Dermis microvascular lymphatic vessel endothelial cell (primary cell): ENCODE measurements around the gene DUSP5. TPM values are rescaled to one million over a fixed set of nuclear protein-coding genes. Genes with fewer than 3 reads are reported as not detected.
A peak's percentile ranks its signal among the peaks of the same experiment; 100 is the strongest.
"Not testable (repeated sequence)": the region's sequence is repeated elsewhere in the genome, so short reads cannot be mapped to it uniquely, and the experiment has no call there.

Experiments used
- DNase-seq, 2 donors: peaks; one replicate each; pipeline versions ENCODE4 v3.0.0 to v3.0.0-alpha.2; 2010; ENCODE audit warnings: low read depth in 2 of 2
- total RNA-seq: library from RNA; depleted of rRNA; stranded (reverse); fragments of >200 nt; gene quantifications from 2 replicates; pipeline ENCODE4 v1.2.1, GENCODE V29; 2014

Gene DUSP5
- total RNA-seq, 1 donor from 2014 or later = 34.1 TPM

DNA sequence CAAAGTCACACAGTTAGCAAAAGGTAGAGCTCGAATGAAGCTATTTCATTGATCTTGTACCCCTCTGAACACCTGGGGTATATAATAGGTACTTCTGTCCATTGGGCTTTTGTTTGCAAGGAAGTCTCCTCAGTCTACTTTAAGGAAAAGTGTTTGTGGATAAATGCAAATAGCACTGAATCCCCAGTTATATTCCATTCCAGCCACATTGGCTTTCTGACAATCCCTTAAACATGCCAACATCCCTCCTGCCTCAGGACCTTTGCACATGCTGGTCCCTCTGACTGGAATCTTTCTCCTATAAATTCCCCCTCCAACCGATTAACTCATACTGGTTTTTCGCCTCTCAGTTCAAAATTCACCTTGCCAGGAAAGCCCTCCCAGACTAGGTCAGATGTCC, 17.1 kb downstream of the DUSP5 start:
- DNase-seq = no peak

DNA sequence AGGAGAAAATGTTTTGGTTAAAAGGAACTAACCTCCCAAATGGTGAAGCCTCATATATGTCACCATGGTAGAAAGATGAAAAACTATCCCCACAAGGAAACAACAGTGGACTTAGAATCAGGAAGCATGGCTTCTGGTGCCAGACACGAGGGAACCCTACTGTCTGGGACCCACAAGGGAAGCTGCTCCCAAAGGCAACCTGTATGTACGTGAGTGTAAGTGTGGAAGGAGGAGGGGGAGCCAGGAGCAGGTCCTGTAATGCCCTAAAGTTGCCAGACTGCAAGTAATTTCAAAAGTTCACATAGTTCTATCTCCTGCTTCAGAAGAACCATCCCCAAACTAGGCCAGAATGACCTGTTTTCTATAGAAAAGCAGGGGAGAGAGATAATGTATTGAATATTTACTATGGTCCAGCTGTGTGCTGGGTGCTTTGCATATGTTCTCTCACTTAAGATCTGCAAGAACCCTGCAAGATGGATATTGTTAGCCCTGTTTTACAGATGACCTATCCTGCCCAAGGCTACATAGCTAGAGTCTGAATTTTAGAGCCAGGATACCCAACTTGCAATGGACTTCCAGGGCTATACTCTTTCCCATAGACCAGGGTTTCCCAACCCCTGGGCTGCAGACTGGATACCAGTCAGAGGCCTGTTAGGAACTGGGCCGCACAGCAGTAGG, 19.2 kb downstream of the DUSP5 start:
- DNase-seq = no peak

- DNase-seq = no peak
Observed at GRCh38 chr10:110522365-110522988, 24.8 kb downstream of the DUSP5 start.

- no peak for DNase-seq
Observed at GRCh38 chr10:110523736-110524135, 26.0 kb downstream of the DUSP5 start.

DNA sequence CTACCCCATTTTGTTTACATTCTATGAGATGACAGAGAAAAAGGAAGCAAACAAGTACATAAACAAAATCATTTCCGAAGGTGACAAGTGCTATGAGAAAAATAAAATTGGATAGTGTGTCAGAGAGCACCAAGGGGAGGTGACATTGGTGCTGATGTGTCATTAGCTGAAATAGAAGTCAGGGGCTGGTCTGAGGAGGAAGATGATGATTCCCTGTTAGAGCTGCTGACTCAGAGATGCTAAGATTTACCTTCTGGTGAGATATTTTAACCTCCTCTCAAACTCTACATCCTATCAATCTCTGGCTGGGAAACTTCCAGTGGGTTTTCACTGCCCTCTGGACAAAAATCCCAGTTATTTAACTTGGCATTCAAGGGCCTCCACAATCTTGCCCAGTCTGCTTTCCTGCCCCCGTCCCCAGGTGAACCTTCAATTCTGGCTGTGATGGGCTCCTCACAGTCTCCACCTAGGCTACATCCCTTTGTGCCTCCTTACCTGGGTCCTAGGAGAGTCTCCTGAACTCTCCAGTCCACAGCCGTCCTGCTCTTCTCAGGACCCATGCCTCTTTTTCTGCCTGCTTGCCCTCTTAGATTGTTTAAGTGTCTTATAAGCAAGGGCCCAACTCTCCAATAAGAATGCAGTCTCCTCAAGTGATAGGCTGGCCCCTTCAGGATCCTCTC, 26.6 kb downstream of the DUSP5 start:
- DNase-seq = no peak

GRCh38 chr10:110524859-110525232, 27.1 kb downstream of the DUSP5 start:
- DNase-seq = no peak

- DNase-seq = peak in 1 of 2 donors; percentile 64
Observed at GRCh38 chr10:110525349-110526260, 27.9 kb downstream of the DUSP5 start.

DNA sequence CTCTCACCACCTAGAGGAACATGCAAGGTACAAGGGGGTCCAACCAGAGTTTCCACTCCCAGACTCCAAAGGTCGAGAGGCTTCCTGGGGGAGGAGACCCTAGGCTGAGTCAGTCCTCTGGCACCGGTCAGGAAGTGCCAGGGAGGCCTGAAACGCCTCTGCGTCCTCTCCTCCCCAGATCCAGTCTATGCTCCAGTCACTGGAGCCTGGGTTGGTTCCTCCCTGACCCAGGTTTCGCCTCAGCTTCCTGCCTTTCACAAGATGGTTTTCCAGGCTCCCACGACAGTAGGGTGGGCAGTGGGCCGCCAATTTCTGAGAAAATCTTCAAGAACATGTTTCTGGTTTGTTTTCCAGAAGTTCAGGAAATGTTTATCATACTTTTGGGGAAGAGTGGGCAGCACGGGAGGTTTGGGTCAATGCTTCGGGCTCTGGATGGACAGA, 30.0 kb downstream of the DUSP5 start:
- DNase-seq = peak in 1 of 2 donors; percentile 75

DNA sequence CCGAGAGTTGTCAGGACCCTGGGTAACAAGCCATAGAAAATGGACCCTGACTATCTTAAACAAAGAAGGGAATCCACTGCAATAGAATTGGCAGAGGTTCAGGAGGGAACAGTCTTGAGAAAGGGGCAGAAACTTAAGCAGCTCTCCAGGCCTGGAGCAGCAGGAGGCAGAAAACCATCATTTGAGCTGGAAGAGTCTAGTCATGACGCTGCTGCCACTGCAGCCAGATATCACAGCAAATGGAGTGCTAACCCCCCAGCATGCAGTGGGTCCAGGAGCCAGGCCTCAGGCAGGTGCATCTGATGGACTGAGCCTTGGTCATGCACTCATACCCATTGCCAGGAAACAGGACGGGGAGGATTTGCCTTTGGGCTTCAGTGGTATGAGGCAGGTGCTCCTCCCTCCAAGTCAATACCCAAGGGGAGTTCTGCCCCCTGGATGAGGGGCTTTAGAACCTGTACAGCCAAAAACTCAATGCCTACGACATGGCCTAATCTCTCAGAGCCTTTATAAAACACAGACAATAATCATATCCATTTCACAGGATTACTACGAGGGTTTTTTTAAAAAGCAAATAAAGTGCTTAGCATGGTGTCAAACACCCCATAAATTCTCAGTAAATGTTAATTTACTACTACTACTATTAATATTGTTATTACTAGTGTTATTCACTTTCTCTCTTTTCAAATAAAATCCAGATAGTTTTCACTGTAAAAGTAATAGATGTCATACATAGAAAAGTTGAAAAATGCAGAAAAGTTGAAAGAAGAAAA, 30.7 kb downstream of the DUSP5 start:
- peak in 1 of 2 donors; percentile 41 for DNase-seq

DNA sequence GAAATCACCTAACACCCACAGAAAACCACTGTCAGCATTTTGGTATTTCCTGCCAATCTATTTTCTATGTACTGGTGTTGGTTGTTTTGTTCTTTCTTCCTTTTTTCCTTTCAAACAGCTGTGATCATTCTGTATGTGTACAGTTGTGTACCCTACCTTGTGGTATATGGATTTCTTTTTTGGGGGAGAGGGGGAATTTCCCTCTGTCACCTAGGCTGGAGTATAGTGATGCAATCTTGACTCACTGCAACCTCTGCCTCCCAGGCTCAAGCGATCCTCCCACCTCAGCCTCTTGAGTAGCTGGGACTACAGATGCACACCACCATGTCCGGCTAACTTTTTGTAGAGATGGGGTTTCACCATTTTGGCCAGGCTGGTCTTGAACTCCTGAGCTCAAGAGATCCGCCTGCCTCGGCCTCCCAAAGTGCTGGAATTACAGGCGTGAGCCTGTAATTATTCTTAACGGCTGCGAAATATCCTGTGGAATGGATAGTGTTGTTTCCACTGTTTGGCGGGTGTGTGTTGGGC, 31.4 kb downstream of the DUSP5 start:
- DNase-seq = peak in 1 of 2 donors; percentile 50

- DNase-seq = peak in 1 of 2 donors; percentile 39
Observed at GRCh38 chr10:110529596-110530011, 31.9 kb downstream of the DUSP5 start.

DNA sequence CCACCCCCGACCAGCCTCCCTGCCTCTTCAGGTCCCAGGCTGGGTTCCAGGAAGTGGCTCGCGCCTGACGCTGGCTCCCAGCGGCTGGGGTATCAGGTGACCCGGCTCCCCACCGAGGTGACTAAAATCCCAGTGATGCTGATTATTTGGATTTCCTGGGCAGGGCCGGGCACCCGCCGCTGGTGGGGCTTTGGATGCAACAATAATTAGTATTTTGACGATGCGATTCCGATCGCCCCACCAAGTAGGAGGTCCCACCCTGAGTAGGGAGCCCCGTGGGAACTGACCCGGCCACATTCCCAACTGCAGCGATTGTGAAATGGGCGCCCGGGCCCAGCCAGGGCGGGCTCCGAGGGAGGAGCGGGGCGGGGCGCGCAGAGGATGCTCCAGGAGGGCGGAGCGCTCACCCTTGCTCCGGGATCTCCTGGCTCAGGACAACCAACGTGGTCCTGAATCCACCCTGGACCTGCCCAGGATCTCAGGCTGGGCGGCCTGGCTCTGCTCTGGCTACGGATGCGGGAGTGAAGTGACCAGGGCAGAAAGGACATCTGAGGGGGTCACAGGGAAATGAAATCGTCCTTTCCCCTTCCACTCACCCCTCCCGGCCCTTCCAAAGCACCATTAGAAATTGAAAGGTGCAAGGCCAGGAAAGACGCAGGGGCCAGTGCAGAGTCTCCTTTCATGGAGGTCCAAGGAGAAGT, 32.6 kb downstream of the DUSP5 start:
- DNase-seq = peak in 1 of 2 donors; percentile 46

- DNase-seq = no peak
Observed at GRCh38 chr10:110531687-110532086, 34.0 kb downstream of the DUSP5 start.

- not testable (repeated sequence) for DNase-seq
Observed at GRCh38 chr10:110532628-110533027, 34.9 kb downstream of the DUSP5 start.

DNA sequence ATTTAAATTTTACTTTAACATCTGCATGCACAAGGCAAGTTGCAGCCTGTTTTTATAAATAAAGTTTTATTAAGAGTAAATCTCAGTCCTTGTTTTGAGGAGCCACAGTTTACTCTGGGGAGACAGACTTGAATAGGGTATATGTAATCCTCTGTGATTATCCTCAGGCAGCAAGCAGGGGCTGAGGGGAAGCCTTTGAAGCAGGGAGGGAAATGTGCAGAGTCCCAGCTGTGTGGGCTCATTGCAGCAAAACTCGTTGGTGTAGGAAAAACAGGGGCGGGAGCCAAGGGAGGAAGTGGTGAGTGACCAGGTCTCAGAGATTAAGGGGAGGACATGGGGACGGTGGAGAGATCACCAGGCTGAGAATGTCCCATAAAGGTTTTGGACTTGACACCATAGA, 35.4 kb downstream of the DUSP5 start:
- peak in 1 of 2 donors; percentile 46 for DNase-seq

DNA sequence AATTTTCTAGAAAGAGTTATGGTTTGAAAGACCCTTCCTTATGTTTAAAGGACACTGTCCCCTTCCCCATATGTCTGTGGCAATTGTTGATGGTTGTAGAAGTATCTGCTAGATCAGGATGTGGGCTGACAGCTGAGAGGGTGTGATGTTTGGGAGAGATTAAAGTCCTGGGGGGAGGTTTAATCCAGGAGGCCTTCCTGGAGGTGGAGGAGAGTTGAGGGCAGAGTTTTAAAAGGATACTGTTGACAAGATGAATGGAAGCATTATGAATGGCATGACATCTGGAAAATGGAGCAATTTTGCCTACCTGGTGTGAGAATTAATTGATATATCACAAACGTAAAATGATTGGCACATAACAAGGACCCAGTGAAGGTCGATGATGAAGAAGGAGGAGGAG, 36.9 kb downstream of the DUSP5 start:
- DNase-seq = no peak

DNA sequence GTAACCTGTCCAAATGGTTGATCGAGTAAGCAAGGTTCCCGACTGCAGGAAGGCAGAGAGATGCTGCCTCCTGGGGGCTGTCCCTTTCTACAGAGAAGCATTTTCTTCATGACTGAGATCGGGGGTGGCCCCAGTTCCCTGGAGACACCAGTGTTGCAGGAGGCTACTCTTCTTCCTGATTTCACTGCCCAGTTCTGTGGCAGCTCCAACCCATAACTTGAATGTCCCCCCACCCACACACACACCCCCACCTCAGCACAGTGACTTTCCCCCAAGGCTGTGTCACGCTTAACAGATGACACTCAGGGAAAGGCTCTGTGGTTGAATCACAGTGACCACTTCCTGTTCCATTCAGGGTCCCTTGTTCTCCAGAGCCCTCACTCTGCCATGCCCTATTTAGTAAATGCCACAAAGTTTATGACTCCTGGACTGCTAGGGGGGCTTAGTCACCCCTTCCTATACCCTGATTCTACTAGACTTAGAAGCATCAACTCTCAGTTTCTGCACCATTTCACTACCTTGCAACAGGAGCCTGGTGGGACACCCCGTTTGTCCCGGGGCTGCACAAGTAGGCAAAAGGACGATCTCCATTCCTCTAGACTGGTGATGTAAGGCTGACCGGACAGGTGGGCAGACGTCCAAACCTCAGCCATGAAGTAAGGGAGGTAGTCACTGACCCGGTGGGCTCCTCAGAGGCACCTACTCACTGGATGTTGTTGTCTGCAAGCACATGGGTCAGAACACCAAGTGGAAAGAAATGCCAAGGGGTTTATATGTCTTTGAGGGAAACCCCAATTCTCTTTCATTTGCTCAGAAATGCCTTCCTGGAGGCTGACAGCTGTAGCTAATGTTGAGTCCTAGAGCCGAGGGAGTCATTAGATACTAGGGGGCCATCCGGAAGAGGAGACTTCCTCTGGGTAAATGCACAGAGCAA, 38.5 kb downstream of the DUSP5 start:
- peak in 1 of 2 donors; percentile 55 for DNase-seq

GRCh38 chr10:110539091-110539490, 41.4 kb downstream of the DUSP5 start:
- no peak for DNase-seq

GRCh38 chr10:110540031-110540430, 42.3 kb downstream of the DUSP5 start:
- no peak for DNase-seq
